GM12872 (cell line): ENCODE data around the gene HOXC13.

Experiments used
- CTCF ChIP-seq: IDR thresholded peaks from 3 replicates; pipeline ENCODE4 v1.5.1; 2011; ENCODE audit warnings: low read depth, mild to moderate bottlenecking, low read length, moderate library complexity; ENCODE audit not compliant: insufficient read depth

Gene HOXC13

GRCh38 chr12:53932915-53933314 is 5.7 kb upstream of the HOXC13 start:
- no peak for TF ChIP-seq CTCF

GRCh38 chr12:53935383-53936341 is 3.0 kb upstream of the HOXC13 start:
- TF ChIP-seq CTCF: no peak

- no peak for TF ChIP-seq CTCF
Observed at GRCh38 chr12:53937099-53937498, 1.5 kb upstream of the HOXC13 start.

GRCh38 chr12:53937596-53938325 is 870 bp upstream of the HOXC13 start:
- TF ChIP-seq CTCF: no peak

GRCh38 chr12:53939141-53940108 is 794 bp downstream of the HOXC13 start:
- TF ChIP-seq CTCF: no peak

GRCh38 chr12:53940443-53941014 is 1.9 kb downstream of the HOXC13 start:
- no peak for TF ChIP-seq CTCF

GRCh38 chr12:53941187-53941586 is 2.6 kb downstream of the HOXC13 start:
- no peak for TF ChIP-seq CTCF
